ENCODE results near the gene GALNT10.

Gene GALNT10

GRCh38 chr5:154203798-154204578 is 13.5 kb downstream of the GALNT10 start:
- no peaks in the 10 kb centered on the region for H3K27me3 ChIP-seq (replicated peaks; ENCODE audit: control insufficient read depth, insufficient read depth, low read length, poor library complexity, severe bottlenecking)
- no peak for DNase-seq
- no peak overlapping the region for H3K4me3 ChIP-seq (ENCODE audit: insufficient read depth, low read depth, low read length, poor library complexity, severe bottlenecking)
- no peaks in the 10 kb centered on the region for H3K36me3 ChIP-seq (ENCODE audit: control insufficient read depth, insufficient read depth, low read length)
- H3K9me3 ChIP-seq (ENCODE audit: control insufficient read depth, low read length) = no peaks in the 10 kb centered on the region
- H3K4me1 ChIP-seq (ENCODE audit: control insufficient read depth, insufficient read depth, low read length, poor library complexity, severe bottlenecking) = peaks cover 17% of the 10 kb centered on the region
- peak overlapping the region; percentile 53 for H3K27ac ChIP-seq (ENCODE audit: insufficient read depth, low read length, poor library complexity, severe bottlenecking)

GRCh38 chr5:154205441-154206117 is 15.0 kb downstream of the GALNT10 start:
- no peak for DNase-seq
- Histone ChIP-seq H3K27me3 (replicated peaks; ENCODE audit: control insufficient read depth, insufficient read depth, low read length, poor library complexity, severe bottlenecking) (no peaks in the 10 kb centered on the region), H3K4me3 (ENCODE audit: insufficient read depth, low read depth, low read length, poor library complexity, severe bottlenecking) (no peak overlapping the region), H3K27ac (ENCODE audit: insufficient read depth, low read length, poor library complexity, severe bottlenecking) (no peak overlapping the region), H3K9me3 (ENCODE audit: control insufficient read depth, low read length) (no peaks in the 10 kb centered on the region), H3K4me1 (ENCODE audit: control insufficient read depth, insufficient read depth, low read length, poor library complexity, severe bottlenecking) (peaks cover 11% of the 10 kb centered on the region), H3K36me3 (ENCODE audit: control insufficient read depth, insufficient read depth, low read length) (no peaks in the 10 kb centered on the region)

DNA sequence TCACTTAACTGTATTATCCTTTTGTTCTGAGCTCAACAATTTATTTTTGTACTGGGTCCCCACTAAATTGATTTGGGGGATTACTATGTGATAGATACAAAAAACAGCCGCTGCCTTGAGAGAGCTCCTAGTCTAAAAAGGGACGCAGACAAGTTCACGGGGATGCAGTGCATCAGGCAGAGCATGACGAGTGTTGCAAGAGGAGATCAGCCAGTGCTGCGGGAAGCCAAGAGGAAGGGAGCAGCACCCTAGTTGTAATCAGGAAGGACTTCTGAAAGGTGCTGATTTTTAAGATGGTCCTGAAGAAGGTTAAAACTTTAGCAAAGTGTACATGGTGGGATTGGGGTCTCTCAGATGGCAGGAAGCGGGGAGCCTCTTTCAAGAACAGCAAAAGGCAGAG is 15.8 kb downstream of the GALNT10 start:
- Histone ChIP-seq H3K36me3 (ENCODE audit: control insufficient read depth, insufficient read depth, low read length) (no peaks in the 10 kb centered on the region), H3K9me3 (ENCODE audit: control insufficient read depth, low read length) (no peaks in the 10 kb centered on the region), H3K27ac (ENCODE audit: insufficient read depth, low read length, poor library complexity, severe bottlenecking) (no peak overlapping the region), H3K4me1 (ENCODE audit: control insufficient read depth, insufficient read depth, low read length, poor library complexity, severe bottlenecking) (peaks cover 11% of the 10 kb centered on the region), H3K27me3 (replicated peaks; ENCODE audit: control insufficient read depth, insufficient read depth, low read length, poor library complexity, severe bottlenecking) (no peaks in the 10 kb centered on the region), H3K4me3 (ENCODE audit: insufficient read depth, low read depth, low read length, poor library complexity, severe bottlenecking) (no peak overlapping the region)
- no peak for DNase-seq

- H3K27ac ChIP-seq (ENCODE audit: insufficient read depth, low read length, poor library complexity, severe bottlenecking) = no peak overlapping the region
- H3K4me1 ChIP-seq (ENCODE audit: control insufficient read depth, insufficient read depth, low read length, poor library complexity, severe bottlenecking) = peaks cover 8% of the 10 kb centered on the region
- H3K36me3 ChIP-seq (ENCODE audit: control insufficient read depth, insufficient read depth, low read length) = no peaks in the 10 kb centered on the region
- no peak for DNase-seq
- no peak overlapping the region for H3K4me3 ChIP-seq (ENCODE audit: insufficient read depth, low read depth, low read length, poor library complexity, severe bottlenecking)
- no peaks in the 10 kb centered on the region for H3K9me3 ChIP-seq (ENCODE audit: control insufficient read depth, low read length)
- no peaks in the 10 kb centered on the region for H3K27me3 ChIP-seq (replicated peaks; ENCODE audit: control insufficient read depth, insufficient read depth, low read length, poor library complexity, severe bottlenecking)
Observed at GRCh38 chr5:154207204-154207603, 16.7 kb downstream of the GALNT10 start.

- no peak overlapping the region for H3K27ac ChIP-seq (ENCODE audit: insufficient read depth, low read length, poor library complexity, severe bottlenecking)
- no peaks in the 10 kb centered on the region for H3K36me3 ChIP-seq (ENCODE audit: control insufficient read depth, insufficient read depth, low read length)
- H3K9me3 ChIP-seq (ENCODE audit: control insufficient read depth, low read length) = no peaks in the 10 kb centered on the region
- no peak overlapping the region for H3K4me3 ChIP-seq (ENCODE audit: insufficient read depth, low read depth, low read length, poor library complexity, severe bottlenecking)
- H3K4me1 ChIP-seq (ENCODE audit: control insufficient read depth, insufficient read depth, low read length, poor library complexity, severe bottlenecking) = no peaks in the 10 kb centered on the region
- DNase-seq = no peak
- no peaks in the 10 kb centered on the region for H3K27me3 ChIP-seq (replicated peaks; ENCODE audit: control insufficient read depth, insufficient read depth, low read length, poor library complexity, severe bottlenecking)
Observed at GRCh38 chr5:154209591-154210081, 19.1 kb downstream of the GALNT10 start.

DNA sequence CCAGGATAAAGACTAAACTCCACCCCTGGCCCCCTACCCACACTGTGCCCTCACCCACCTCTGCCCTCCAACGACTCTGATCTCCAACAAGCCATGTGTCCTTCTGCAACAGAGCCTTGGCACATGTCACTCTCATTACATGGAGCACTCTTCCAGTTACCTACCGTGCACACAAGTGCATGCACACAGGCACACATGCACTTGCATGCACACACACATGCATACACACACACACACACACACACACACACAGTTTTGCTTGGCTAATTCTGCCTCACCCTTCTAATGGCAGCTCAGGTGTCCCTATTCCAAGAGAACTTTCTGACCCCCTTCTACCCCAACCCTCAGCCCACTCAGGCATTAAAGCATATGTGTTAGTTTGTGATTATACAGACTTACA is 19.6 kb downstream of the GALNT10 start:
- no peak for DNase-seq
- no peaks in the 10 kb centered on the region for H3K27me3 ChIP-seq (replicated peaks; ENCODE audit: control insufficient read depth, insufficient read depth, low read length, poor library complexity, severe bottlenecking)
- H3K27ac ChIP-seq (ENCODE audit: insufficient read depth, low read length, poor library complexity, severe bottlenecking) = no peak overlapping the region
- no peaks in the 10 kb centered on the region for H3K9me3 ChIP-seq (ENCODE audit: control insufficient read depth, low read length)
- no peaks in the 10 kb centered on the region for H3K36me3 ChIP-seq (ENCODE audit: control insufficient read depth, insufficient read depth, low read length)
- H3K4me3 ChIP-seq (ENCODE audit: insufficient read depth, low read depth, low read length, poor library complexity, severe bottlenecking) = no peak overlapping the region
- H3K4me1 ChIP-seq (ENCODE audit: control insufficient read depth, insufficient read depth, low read length, poor library complexity, severe bottlenecking) = no peaks in the 10 kb centered on the region

DNA sequence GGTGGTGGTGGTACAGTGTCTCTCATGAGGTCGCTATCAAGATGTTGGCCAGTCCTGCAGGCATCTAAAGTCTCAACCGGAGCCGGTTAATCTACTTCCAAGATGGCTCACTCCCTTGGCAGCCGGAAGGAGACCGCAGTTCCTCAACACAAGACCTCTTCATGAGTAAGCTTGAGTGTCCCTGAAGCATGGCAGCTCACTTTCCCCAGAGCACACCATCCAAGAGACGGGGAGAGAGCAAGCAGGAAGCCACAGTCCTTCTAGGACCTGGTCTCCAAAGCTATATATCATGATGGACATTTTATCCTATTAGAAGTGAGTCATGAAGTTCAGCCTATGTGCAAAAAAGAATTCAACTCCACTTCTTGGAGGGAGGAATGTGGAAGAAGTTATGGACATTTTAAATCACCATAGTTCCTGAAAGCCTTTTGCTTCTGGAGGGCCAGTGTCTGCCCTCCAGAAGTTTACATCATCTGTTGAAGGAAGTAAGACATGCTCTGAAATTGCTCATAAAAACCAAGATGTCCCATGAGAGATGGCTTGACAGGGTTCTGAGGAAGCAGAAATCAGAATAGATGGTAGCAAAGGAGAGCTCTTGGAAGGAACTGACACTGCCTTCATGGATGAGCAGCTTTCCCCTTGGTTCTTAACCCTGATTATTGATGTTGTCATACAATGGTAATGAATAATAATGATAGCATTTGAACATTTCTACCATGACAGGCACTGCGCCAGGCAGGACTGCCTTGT is 21.3 kb downstream of the GALNT10 start:
- H3K9me3 ChIP-seq (ENCODE audit: control insufficient read depth, low read length) = no peaks in the 10 kb centered on the region
- no peak overlapping the region for H3K4me3 ChIP-seq (ENCODE audit: insufficient read depth, low read depth, low read length, poor library complexity, severe bottlenecking)
- no peak for DNase-seq
- H3K36me3 ChIP-seq (ENCODE audit: control insufficient read depth, insufficient read depth, low read length) = no peaks in the 10 kb centered on the region
- peaks cover under 1% of the 10 kb centered on the region for H3K4me1 ChIP-seq (ENCODE audit: control insufficient read depth, insufficient read depth, low read length, poor library complexity, severe bottlenecking)
- H3K27me3 ChIP-seq (replicated peaks; ENCODE audit: control insufficient read depth, insufficient read depth, low read length, poor library complexity, severe bottlenecking) = no peaks in the 10 kb centered on the region
- no peak overlapping the region for H3K27ac ChIP-seq (ENCODE audit: insufficient read depth, low read length, poor library complexity, severe bottlenecking)

- DNase-seq = no peak
- no peaks in the 10 kb centered on the region for H3K27me3 ChIP-seq (replicated peaks; ENCODE audit: control insufficient read depth, insufficient read depth, low read length, poor library complexity, severe bottlenecking)
- peaks cover 8% of the 10 kb centered on the region for H3K4me1 ChIP-seq (ENCODE audit: control insufficient read depth, insufficient read depth, low read length, poor library complexity, severe bottlenecking)
- H3K9me3 ChIP-seq (ENCODE audit: control insufficient read depth, low read length) = no peaks in the 10 kb centered on the region
- H3K27ac ChIP-seq (ENCODE audit: insufficient read depth, low read length, poor library complexity, severe bottlenecking) = no peak overlapping the region
- H3K4me3 ChIP-seq (ENCODE audit: insufficient read depth, low read depth, low read length, poor library complexity, severe bottlenecking) = no peak overlapping the region
- no peaks in the 10 kb centered on the region for H3K36me3 ChIP-seq (ENCODE audit: control insufficient read depth, insufficient read depth, low read length)
Observed at GRCh38 chr5:154213592-154213991, 23.1 kb downstream of the GALNT10 start.

DNA sequence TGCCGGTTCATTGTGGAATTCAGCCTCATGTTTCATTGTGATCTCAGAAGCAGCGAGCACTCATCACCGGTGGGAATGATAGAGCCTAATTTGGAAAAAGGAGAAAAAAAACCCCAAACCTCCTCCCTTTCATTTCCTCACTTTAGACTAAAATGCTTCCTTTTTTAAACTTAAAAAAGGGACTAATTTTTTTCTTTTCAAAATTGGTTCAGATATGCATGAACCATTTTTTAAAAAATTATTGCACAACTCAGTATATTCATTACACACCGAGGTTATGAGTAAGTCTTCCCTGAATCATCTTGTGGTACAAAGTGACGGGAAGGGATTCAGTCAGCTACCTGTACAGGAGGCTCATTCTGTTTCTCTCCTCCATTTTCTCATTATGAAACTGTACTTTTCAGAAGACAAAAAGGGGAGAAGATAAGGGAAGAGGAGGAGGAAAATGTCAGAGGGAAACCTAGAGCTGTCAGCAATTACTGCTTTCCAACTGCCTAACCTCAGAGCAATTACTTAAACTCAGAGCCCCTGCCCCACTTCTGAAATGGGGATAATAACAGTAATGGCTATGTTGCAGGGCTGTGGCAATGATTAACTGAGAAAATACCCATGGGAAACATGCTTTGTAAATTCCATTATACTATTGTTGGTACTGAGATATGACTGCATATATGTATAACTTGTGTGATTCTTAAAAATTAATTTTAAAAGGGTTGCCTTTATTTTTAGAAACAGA is 24.0 kb downstream of the GALNT10 start:
- H3K27ac ChIP-seq (ENCODE audit: insufficient read depth, low read length, poor library complexity, severe bottlenecking) = no peak overlapping the region
- no peak for DNase-seq
- no peak overlapping the region for H3K4me3 ChIP-seq (ENCODE audit: insufficient read depth, low read depth, low read length, poor library complexity, severe bottlenecking)
- H3K27me3 ChIP-seq (replicated peaks; ENCODE audit: control insufficient read depth, insufficient read depth, low read length, poor library complexity, severe bottlenecking) = no peaks in the 10 kb centered on the region
- no peaks in the 10 kb centered on the region for H3K9me3 ChIP-seq (ENCODE audit: control insufficient read depth, low read length)
- peaks cover 8% of the 10 kb centered on the region for H3K4me1 ChIP-seq (ENCODE audit: control insufficient read depth, insufficient read depth, low read length, poor library complexity, severe bottlenecking)
- H3K36me3 ChIP-seq (ENCODE audit: control insufficient read depth, insufficient read depth, low read length) = no peaks in the 10 kb centered on the region

Data from effector memory CD4-positive, alpha-beta T cell (primary cell).